Glutamatergic neuron (in vitro differentiated cells): ENCODE results near the gene KIRREL3. TPM values are rescaled to one million over a fixed set of nuclear protein-coding genes. Genes with fewer than 3 reads are reported as not detected.

ENCODE experiments used
- DNase-seq: peaks from one replicate; pipeline ENCODE4 v3.0.0; 2022
- H3K27ac Mint-ChIP-seq: one replicate; pipeline ENCODE4 v1.8.0; 2020; ENCODE audit warnings: mild to moderate bottlenecking, mixed read lengths, inconsistent platforms; ENCODE audit not compliant: unreplicated experiment
- H3K27me3 Mint-ChIP-seq: one replicate; pipeline ENCODE4 v1.8.0; 2020; ENCODE audit warnings: mild to moderate bottlenecking, moderate library complexity, mixed read lengths, inconsistent platforms; ENCODE audit not compliant: unreplicated experiment
- H3K36me3 Mint-ChIP-seq: one replicate; pipeline ENCODE4 v1.8.0; 2020; ENCODE audit warnings: mild to moderate bottlenecking, mixed read lengths, inconsistent platforms; ENCODE audit not compliant: unreplicated experiment
- H3K4me1 Mint-ChIP-seq: one replicate; pipeline ENCODE4 v1.8.0; 2020; ENCODE audit warnings: mild to moderate bottlenecking, low read depth, mixed read lengths, inconsistent platforms; ENCODE audit not compliant: unreplicated experiment
- H3K4me3 Mint-ChIP-seq: one replicate; pipeline ENCODE4 v1.8.0; 2020; ENCODE audit warnings: mild to moderate bottlenecking, mixed read lengths, inconsistent platforms; ENCODE audit not compliant: unreplicated experiment
- H3K9me3 Mint-ChIP-seq: one replicate; pipeline ENCODE4 v1.8.0; 2020; ENCODE audit warnings: mild to moderate bottlenecking, moderate library complexity, mixed read lengths, inconsistent platforms; ENCODE audit not compliant: unreplicated experiment
- total RNA-seq: library from RNA; stranded (reverse); fragmentation: NEBNext Ultra II Directional; extraction: Animal tissue kit (Norgen Biotek cat#: 25700); gene quantifications from one replicate; pipeline ENCODE4 v1.2.1, GENCODE V29; 2021; ENCODE audit not compliant: unreplicated experiment
- TF ChIP-seq, protein P1 (sequence below): fragments of 200-600 bp; sonication (generic); IDR thresholded peaks from one replicate; pipeline ENCODE4 v1.5.0; 2021; ENCODE audit not compliant: partially characterized antibody, unreplicated experiment

KIRREL3 gene
- total RNA-seq, 1 donor from 2014 or later = 25.3 TPM

DNA sequence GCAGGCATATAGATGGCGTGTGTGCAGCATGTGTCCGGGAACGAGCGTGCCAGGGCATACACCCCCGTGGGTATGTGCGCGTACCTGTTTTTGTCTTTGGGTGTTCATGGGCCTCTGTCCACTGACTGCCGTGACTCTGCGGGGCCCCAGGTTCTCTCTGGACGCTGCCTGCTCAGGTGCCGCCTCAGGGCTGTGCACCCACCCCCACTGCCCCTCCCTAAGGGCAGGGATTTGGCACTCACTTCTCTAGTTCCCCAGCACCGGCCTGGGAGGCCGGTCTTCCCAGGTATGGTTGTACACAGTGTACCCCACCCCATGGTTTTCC is 533.6 kb downstream of the KIRREL3 start:
- Mint-ChIP-seq H3K4me3 (no peak overlapping the region), H3K4me1 (peaks cover 2% of the 10 kb centered on the region), H3K9me3 (peaks cover 8% of the 10 kb centered on the region), H3K27ac (no peak overlapping the region), H3K36me3 (peaks cover 4% of the 10 kb centered on the region), H3K27me3 (peaks cover 7% of the 10 kb centered on the region)
- no peak for DNase-seq
- TF ChIP-seq, protein P1, sequence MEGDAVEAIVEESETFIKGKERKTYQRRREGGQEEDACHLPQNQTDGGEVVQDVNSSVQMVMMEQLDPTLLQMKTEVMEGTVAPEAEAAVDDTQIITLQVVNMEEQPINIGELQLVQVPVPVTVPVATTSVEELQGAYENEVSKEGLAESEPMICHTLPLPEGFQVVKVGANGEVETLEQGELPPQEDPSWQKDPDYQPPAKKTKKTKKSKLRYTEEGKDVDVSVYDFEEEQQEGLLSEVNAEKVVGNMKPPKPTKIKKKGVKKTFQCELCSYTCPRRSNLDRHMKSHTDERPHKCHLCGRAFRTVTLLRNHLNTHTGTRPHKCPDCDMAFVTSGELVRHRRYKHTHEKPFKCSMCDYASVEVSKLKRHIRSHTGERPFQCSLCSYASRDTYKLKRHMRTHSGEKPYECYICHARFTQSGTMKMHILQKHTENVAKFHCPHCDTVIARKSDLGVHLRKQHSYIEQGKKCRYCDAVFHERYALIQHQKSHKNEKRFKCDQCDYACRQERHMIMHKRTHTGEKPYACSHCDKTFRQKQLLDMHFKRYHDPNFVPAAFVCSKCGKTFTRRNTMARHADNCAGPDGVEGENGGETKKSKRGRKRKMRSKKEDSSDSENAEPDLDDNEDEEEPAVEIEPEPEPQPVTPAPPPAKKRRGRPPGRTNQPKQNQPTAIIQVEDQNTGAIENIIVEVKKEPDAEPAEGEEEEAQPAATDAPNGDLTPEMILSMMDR = no peak

DNA sequence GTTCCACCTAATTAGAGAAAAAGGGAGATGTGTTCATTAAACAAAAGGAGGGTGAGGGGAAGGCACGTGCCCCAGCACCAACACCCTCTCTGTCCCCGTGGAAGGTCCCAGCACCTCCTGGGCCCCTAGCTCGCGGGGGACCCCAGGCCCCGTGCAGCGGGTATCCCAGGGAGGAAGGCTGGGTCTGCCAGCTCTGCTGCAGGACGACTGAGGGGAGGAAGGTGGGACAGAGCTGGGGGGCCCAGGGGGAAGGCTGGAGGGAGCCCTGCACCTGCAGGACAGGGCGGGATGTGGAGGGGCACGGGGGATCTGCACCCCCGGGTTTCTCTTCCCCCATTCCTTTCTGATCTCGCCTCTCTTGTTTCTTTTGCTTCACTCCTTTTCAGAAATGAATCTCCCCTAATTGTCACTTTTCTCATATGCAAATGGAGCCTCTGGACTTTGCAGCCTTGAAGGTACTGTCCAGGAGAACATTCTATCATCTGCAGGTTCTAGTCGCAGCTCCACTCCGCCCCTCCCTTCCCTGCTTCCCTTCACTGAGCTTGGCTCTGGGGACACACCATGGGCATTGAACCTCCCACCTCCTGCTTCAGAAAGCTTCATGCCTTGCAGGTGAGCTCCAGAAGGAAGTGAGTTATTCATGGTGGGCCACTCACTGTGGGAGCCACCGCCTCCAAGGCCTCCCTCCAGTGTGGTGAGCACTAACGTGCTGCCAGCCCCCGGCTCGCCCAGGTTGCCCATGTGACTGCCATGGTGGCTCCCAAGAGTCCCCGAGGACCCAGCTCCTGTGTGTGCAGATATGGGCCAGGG is 534.1 kb downstream of the KIRREL3 start:
- TF ChIP-seq, protein P1 = no peak

DNA sequence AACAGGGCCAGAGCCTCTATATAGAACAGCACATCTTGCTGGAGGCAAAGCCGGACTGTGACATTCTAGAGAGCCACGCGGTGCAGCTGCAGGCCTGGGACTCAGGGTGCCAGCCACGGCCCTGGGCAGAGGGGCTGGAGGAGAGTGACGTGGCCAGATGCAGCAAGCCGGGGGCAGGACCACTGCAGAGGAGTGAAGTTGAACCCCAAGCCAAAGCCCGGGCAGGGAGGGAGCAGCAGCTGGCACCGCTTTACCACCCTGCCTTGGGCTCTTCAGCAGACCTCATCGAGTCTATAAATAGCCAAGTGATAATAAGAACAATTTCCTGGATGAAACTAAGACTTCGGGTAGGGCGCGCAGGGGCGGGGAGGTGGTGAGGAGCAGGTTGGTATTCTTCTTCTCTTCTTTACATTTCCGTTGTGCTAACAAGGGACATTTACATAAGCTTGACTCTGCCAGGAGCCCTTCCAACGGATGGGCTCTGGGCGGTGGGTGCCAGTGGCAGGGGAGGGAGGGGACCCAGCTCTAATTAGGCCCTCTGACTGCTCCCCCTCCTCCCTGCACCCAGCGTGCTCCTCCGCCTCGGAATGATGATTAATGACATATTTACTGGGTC is 534.9 kb downstream of the KIRREL3 start:
- H3K9me3 Mint-ChIP-seq = peaks cover 8% of the 10 kb centered on the region
- no peak overlapping the region for H3K4me3 Mint-ChIP-seq
- DNase-seq = no peak
- no peak overlapping the region for H3K27ac Mint-ChIP-seq
- H3K36me3 Mint-ChIP-seq = peaks cover 4% of the 10 kb centered on the region
- TF ChIP-seq, protein P1 = no peak
- H3K27me3 Mint-ChIP-seq = peaks cover 7% of the 10 kb centered on the region
- peaks cover 2% of the 10 kb centered on the region for H3K4me1 Mint-ChIP-seq

More for the DNA sequence above, 534.1 kb downstream of the KIRREL3 start:
- H3K9me3 Mint-ChIP-seq = peaks cover 8% of the 10 kb centered on the region
- no peak overlapping the region for H3K27ac Mint-ChIP-seq
- no peak overlapping the region for H3K4me3 Mint-ChIP-seq
- peaks cover 7% of the 10 kb centered on the region for H3K27me3 Mint-ChIP-seq
- DNase-seq = no peak
- peaks cover 4% of the 10 kb centered on the region for H3K36me3 Mint-ChIP-seq
- H3K4me1 Mint-ChIP-seq = peaks cover 2% of the 10 kb centered on the region

DNA sequence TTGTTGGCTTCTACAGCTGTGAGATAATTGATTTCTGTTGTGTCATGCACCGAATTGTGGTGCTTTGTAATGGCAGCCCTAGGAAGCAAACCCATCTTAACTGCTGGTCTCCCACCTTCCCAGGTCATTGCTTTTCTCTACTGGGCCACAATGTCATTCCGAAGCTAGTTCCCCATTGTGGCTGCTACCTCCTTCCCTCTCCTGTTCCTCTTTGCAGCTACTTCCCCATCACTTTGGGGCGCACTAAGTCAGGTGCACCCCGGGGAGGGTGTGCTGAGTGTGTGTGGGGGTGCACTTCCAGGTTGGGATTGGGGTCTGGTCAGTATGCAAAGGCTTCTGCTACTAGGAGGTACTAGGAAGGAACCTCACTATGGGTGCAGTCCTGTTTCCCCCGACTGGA is 535.8 kb downstream of the KIRREL3 start:
- Mint-ChIP-seq H3K9me3 (peaks cover 8% of the 10 kb centered on the region), H3K27ac (no peak overlapping the region), H3K4me1 (peaks cover 2% of the 10 kb centered on the region), H3K27me3 (peaks cover 8% of the 10 kb centered on the region), H3K4me3 (no peak overlapping the region), H3K36me3 (peaks cover 4% of the 10 kb centered on the region)
- DNase-seq = no peak
- TF ChIP-seq, protein P1 = no peak

DNA sequence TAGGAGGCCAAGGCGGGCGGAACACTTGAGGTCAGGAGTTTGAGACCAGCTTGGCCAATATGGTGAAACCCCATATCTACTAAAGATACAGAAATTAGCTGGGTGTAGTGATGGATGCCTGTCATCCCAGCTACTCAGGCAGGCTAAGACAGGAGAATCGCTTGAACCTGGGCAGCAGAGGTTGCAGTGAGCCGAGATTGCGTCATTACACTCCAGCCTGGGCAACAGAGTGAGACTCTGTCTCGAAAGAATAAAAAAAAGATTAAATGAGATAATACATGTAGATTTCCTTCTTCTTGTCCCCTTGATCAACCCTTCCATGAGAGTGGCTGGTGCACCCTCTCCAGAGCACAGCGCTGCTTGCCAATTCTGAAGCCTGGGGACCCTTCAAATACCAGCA is 538.1 kb downstream of the KIRREL3 start:
- Mint-ChIP-seq H3K27ac (no peak overlapping the region), H3K4me1 (peaks cover 2% of the 10 kb centered on the region), H3K9me3 (peaks cover 8% of the 10 kb centered on the region), H3K36me3 (peaks cover 4% of the 10 kb centered on the region), H3K4me3 (no peak overlapping the region), H3K27me3 (peaks cover 8% of the 10 kb centered on the region)
- TF ChIP-seq, protein P1 = no peak
- no peak for DNase-seq
